ENCODE measurements around the gene RPS6KA4.

DNA sequence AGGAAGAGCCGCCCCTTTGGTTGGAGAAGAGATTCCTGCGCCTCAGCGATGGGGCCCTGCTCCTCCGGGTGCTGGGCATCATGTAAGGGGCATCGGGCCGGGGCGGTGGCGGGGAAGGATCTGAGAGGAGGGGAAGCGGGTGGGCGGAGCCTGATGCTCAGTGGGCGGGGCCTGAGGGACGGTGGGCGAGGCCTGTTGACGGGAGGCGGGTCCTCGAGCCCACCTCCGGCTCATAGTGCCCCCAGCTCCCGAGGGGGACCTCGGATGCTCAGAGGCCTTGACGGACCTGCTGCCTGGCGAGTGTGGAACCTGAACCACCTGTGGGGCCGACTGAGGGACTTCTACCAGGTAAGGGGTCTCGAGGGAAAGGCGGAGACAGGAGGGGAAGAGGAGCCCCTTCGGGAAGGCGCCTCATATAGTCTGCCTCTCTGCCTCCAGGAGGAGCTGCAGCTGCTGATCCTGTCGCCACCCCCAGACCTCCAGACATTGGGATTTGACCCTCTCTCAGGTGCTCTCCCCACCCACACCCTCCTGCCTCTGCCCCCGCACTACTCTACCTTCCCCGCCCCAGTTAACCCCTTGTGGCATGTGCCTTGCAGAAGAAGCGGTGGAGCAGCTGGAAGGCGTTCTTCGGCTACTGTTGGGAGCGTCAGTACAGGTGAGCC is 18.2 kb upstream of the RPS6KA4 start:
- TF ChIP-seq EZH2phosphoT487 (IDR thresholded peaks at IDR 0.05; ENCODE audit: borderline replicate concordance, low read length), result no peak
- TF ChIP-seq, protein P1, sequence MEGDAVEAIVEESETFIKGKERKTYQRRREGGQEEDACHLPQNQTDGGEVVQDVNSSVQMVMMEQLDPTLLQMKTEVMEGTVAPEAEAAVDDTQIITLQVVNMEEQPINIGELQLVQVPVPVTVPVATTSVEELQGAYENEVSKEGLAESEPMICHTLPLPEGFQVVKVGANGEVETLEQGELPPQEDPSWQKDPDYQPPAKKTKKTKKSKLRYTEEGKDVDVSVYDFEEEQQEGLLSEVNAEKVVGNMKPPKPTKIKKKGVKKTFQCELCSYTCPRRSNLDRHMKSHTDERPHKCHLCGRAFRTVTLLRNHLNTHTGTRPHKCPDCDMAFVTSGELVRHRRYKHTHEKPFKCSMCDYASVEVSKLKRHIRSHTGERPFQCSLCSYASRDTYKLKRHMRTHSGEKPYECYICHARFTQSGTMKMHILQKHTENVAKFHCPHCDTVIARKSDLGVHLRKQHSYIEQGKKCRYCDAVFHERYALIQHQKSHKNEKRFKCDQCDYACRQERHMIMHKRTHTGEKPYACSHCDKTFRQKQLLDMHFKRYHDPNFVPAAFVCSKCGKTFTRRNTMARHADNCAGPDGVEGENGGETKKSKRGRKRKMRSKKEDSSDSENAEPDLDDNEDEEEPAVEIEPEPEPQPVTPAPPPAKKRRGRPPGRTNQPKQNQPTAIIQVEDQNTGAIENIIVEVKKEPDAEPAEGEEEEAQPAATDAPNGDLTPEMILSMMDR (conservative IDR thresholded peaks at IDR 0.05; ENCODE audit: low read depth, low read length), result no peak

Data from PC-3 (cell line).